Eye (tissue), 1 donor: ENCODE results near the gene PKNOX2.

Experiments
- DNase-seq: peaks from one replicate; pipeline ENCODE4 v3.0.0-alpha.2; 2015

PKNOX2 gene

DNA sequence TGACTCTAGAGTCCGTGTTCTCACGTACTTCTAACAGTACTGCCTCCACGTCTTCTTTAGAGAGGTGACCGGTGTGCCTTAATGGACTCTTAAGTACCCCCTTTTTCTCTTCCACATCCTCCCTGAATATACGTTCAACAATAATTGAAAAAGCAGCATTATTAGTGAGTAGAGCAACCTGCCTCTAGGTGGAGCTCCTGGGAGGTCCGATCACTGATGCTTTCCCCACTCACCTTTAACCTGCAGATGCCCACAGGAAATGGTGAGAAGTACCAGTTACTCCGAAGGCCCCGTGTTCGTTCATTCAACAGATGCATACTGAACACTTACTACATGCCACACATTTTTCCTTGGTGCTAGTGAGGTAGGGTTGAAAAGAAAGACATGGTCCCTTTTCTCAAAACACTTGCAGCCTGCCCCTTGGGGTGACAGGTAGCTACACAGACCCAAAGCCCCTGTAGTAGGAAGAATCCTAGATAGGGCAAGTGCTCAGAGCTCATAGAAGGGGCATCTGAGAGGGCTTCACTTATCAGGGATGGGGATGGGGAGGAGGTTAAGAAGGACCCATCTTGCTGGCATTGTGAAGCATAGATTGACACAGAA, 258.8 kb downstream of the PKNOX2 start:
- DNase-seq, result no peak

- DNase-seq, result no peak
These were observed 261.1 kb downstream of the PKNOX2 start for GRCh38 chr11:125425601-125426000.

GRCh38 chr11:125426818-125427528, 262.4 kb downstream of the PKNOX2 start:
- DNase-seq, result peak; percentile 28

GRCh38 chr11:125428486-125429173, 264.1 kb downstream of the PKNOX2 start:
- DNase-seq, result no peak

DNA sequence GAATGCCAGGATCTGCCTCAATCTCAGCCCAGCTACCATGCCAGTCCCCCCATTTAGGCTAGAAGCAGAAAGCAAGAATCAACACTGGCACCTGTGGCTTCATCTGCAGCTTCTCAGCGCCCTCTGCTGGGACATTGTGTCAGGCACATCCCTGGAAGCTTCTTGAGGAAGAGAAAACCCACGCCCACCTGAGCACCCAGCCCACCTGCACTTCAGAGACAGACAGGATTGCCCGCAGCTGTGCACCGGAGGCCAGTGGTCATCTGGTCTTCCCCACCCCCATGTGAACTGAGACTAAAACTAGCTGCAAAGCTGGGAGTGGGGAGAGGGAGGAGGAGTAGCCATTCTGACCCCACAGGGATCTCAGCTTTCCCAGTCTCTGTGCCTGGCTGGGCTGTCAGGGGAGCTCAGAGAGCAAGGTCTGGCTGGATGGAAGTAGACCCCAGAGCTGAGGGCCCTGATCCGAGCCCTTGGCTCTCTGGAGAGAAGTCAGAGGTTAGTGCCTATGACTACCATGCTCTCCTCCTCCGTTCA, 264.7 kb downstream of the PKNOX2 start:
- peak; percentile 87 for DNase-seq

DNA sequence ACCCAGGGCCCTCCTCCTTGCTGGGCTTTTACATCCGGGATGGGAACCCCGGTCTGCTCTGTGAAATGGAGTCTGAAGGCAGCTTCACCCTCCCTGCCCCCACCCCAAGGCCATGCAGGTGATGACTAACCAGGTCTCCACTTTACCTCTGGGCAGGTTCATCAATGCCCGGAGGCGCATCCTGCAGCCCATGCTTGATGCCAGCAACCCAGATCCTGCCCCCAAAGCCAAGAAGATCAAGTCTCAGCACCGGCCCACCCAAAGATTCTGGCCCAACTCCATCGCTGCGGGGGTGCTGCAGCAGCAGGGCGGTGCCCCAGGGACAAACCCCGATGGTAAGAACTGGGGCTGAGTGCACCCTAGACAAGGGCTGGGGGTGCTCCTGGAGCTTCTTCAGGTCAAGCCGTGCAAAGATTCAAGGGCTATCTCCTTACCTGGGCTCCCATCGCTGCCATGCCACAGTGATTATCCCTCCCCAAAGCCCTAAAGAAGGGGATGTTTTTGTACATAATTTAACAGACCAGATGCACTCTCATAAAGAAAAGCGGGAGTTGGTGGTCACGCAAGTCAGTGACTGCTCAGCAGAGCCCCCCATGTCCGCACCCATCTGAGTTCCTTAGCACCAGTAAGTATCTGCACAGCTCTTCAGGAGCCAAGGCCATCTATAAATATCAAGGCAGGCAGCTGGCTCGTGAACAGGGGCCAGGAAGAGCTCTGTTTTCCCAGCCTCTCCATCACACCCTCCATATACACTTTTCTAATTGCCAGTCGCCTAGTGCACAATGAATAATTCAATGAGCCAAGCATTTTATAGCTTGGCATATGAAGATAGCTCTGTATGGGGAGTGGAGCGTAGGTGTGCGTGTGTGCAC, 265.5 kb downstream of the PKNOX2 start:
- no peak for DNase-seq

DNA sequence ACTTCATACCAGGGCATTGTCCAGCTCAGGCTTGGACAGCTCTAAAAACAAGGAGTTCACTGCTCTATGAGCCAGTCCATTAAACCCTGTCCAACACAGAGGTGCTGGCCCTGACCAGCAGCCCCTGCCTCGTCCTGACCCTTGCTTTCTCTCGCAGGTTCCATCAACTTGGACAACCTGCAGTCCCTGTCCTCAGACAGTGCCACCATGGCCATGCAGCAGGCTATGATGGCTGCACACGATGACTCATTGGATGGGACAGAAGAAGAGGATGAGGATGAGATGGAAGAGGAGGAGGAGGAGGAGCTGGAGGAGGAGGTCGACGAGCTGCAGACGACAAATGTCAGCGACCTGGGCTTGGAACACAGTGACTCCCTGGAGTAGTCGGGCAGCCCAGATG, 266.5 kb downstream of the PKNOX2 start:
- no peak for DNase-seq

- no peak for DNase-seq
These were observed 266.9 kb downstream of the PKNOX2 start for GRCh38 chr11:125431481-125431880.

DNA sequence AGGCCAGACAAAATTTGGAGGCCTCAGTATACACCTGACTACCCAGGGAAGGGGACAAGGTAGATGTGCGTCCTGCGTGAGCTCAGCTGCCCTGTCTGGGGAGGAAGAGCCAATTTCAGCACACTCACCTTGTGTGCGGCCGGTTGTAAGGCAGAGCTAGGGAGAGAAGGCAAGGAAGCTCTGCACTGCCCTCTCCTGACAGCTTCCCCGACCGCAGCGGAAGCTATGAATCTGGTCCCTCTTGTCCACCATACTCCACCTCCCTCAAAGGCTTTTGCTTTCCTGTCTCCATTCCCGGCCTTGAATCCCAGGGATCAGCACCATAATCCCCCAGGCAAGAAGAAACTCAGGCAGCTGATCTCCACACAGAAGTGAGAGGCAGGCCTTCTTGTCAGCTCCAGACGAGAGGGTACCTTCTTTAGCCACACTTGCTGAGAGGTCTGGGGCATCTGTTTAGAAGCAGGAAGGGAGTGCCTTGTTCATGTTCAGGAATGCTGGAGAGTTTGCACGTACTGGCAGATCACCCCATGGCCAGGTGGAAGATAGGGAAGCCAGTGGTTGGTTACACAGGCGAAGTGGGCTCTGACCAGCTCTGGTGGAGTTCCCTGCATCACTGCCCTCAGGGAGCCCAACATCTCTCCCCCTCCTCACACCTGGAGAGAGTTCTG, 269.0 kb downstream of the PKNOX2 start:
- DNase-seq, result peak; percentile 72

DNA sequence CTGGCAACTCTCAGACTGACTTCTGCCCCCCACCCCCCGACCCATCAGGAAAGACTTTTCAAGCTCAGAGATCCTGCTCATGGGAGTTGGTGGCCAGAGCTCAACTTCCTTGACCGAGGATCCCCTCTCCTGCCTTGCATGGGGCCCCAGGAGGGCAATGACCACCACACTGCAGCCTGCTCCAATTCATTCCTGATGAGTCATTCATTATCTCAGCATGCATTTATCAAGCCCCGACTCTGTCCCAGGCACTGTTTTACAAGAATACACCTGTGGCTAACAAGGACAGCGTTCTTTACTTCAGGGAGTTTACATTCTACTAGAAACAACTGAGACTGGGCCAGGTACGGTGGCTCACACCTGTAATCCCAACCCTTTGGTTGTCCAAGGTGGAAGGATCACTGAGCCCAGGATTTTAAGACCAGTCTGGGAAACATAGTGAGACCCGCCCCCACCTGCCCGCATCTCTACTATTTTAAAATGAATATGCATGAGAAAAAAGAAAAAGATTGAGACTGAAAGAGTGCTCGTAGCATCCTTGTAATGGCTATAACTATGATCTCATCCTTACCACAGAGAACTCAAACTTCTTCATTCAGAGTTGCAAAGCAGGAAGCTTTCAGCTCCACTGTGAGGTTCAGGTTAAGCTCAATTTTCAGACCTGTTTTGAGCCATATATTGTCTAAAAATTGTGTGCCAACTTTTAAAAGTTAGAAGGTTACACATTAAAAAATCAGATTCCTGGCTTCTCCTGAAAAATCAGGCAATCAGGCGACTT, 271.1 kb downstream of the PKNOX2 start:
- DNase-seq, result no peak

DNA sequence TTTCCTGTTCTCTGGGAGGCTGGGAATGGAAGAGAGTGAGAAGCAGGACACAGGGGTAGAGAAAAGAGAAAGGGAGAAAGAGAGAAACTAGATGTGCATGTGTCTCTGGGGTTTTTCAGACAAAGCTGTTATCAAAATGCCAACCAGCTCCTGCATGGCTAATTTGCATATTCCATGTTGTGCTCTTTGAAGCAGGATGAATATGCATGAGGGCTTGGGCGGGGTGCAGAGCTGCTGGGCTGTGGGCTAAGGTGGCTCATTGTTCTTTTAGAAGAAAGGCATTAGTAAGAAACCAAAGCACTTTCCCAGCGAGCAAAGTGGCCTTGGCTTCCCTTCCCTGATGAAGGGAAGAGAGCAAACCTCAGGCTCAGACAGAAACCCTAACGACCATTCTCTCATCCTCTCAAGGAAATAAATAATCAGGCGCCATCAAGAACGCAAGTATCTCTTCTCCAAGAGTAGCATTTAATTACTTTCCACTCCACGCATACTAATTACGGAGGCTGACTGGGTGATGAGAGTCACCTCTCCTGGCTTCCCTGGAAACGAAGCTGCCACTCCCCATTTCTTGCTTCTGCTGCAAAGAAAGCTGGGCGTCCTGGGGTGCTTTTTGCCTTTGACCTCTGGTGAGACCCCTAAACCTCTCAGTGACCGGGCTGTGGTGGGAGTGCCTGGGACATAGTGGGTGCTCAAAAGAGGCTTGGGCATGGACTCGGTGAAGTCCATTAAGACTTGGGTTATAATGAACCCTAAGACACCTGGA, 277.3 kb downstream of the PKNOX2 start:
- no peak for DNase-seq

- no peak for DNase-seq
These were observed 278.4 kb downstream of the PKNOX2 start for GRCh38 chr11:125442946-125443345.

GRCh38 chr11:125443767-125444311, 279.3 kb downstream of the PKNOX2 start:
- peak; percentile 78 for DNase-seq

DNA sequence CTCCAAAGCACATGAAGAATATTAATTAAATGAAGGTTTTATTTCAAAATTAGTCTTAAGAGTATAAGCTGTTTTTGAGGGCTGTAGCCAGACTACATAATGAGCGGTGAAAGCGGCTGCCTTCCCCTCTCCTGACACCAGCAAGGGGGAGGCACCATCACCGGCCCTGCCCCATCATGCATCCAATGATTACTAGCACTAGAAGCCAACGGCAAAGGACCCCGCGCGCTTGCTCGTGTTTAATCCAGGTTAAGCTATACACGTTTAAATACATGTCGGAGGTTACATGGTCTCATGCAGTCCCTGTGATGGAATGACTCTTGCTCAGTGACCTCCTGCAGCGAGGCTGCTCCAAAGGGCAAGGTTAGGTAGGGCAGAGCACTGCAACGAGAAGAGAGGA, 281.2 kb downstream of the PKNOX2 start:
- peak; percentile 20 for DNase-seq

DNA sequence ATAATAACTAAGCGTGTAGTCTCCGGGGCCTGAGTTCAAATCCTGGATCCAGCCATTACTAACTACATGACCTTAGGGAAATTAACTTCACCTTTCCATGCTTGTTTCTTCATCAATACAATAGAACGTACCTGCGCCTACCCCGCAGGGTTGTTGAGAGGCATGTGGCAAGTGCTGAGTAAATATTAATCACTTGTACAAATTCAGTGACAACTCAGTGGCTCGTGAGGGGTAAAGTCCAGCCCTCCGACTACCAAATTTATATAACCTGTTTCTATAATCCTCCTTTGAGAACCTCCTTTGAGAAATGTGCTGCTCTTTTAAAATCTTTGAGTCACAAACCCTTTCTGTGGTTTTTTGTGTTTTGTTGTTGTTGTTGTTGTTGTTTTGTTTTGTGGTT, 281.7 kb downstream of the PKNOX2 start:
- no peak for DNase-seq

GRCh38 chr11:125447721-125448120, 283.2 kb downstream of the PKNOX2 start:
- no peak for DNase-seq

- no peak for DNase-seq
These were observed 283.6 kb downstream of the PKNOX2 start for GRCh38 chr11:125448136-125448535.

GRCh38 chr11:125449565-125449964, 285.0 kb downstream of the PKNOX2 start:
- no peak for DNase-seq

GRCh38 chr11:125451400-125452124, 287.0 kb downstream of the PKNOX2 start:
- peak; percentile 93 for DNase-seq

DNA sequence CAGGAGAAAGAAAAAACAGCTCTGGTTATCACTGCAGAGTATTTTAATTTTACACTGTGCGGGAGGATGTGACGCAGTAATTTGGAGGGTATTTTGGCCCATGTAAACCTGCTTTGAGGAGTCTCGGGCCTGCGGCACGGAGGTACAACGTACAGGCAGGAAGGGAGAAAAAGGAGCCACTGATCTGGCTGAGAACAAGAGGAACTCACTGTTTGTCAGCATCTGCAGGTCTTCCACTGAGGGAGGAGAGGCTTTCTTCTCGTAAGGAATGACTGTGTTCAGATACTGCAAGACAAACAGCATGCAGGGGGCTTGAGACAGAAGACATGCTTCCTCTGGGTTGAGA, 287.5 kb downstream of the PKNOX2 start:
- DNase-seq, result no peak
